ENCODE measurements around the gene PRSS27.
"Not testable (repeated sequence)": the region's sequence is repeated elsewhere in the genome, so short reads cannot be mapped to it uniquely, and the experiment has no call there.

PRSS27 gene

GRCh38 chr16:2692948-2693651 lies 26.9 kb downstream of the PRSS27 start:
- DNase-seq (ENCODE audit: low spot score) = no peak
- H3K27ac ChIP-seq = no peak overlapping the region

GRCh38 chr16:2692251-2692947 lies 27.6 kb downstream of the PRSS27 start:
- H3K4me3 ChIP-seq = no peak overlapping the region
- TF ChIP-seq CTCF (IDR thresholded peaks at IDR 0.05) = no peak
- no peak for DNase-seq (ENCODE audit: low spot score)
- no peak overlapping the region for H3K27ac ChIP-seq

More at GRCh38 chr16:2692948-2693651, 26.9 kb downstream of the PRSS27 start:
- H3K4me3 ChIP-seq = no peak overlapping the region
- no peak for TF ChIP-seq CTCF (IDR thresholded peaks at IDR 0.05)

- TF ChIP-seq CTCF (IDR thresholded peaks at IDR 0.05) = no peak
- H3K4me3 ChIP-seq = no peak overlapping the region
- no peak for DNase-seq (ENCODE audit: low spot score)
- H3K27ac ChIP-seq = no peak overlapping the region
Measured at GRCh38 chr16:2691491-2692248, 28.4 kb downstream of the PRSS27 start.

- no peak for TF ChIP-seq CTCF (IDR thresholded peaks at IDR 0.05)
- Histone ChIP-seq H3K27ac (no peak overlapping the region), H3K4me3 (no peak overlapping the region)
- no peak for DNase-seq (ENCODE audit: low spot score)
Measured at GRCh38 chr16:2690852-2691251, 29.2 kb downstream of the PRSS27 start.

GRCh38 chr16:2689968-2690801 lies 29.8 kb downstream of the PRSS27 start:
- Histone ChIP-seq H3K4me3 (no peak overlapping the region), H3K27ac (no peak overlapping the region)
- TF ChIP-seq CTCF (IDR thresholded peaks at IDR 0.05) = no peak
- no peak for DNase-seq (ENCODE audit: low spot score)

GRCh38 chr16:2689422-2689821 lies 30.6 kb downstream of the PRSS27 start:
- DNase-seq (ENCODE audit: low spot score); H3K27ac ChIP-seq; H3K4me3 ChIP-seq: not testable (repeated sequence)

All from coronary artery (tissue), 2 donors.